ENCODE results near the gene OPRM1.

GRCh38 chr6:154138793-154139192 is 99.8 kb downstream of the OPRM1 start:
- no peak for TF ChIP-seq RAD21 (IDR thresholded peaks at IDR 0.05)
- TF ChIP-seq CTCF (IDR thresholded peaks at IDR 0.05; ENCODE audit: low read depth, low read length, missing input control): no peak
- no peak for TF ChIP-seq YY1 (IDR thresholded peaks at IDR 0.05)
- no peak for TF ChIP-seq MAX (IDR thresholded peaks at IDR 0.05)
- TF ChIP-seq EGR1 (IDR thresholded peaks at IDR 0.05; ENCODE audit: low read depth in 2 of 2): no peak

All from liver (tissue), 3 donors.